Prostate gland (tissue), 2 donors: ENCODE data around the gene NR0B2. TPM values are rescaled to one million over a fixed set of nuclear protein-coding genes. Genes with fewer than 3 reads are reported as not detected.
"Not testable (repeated sequence)": the region's sequence is repeated elsewhere in the genome, so short reads cannot be mapped to it uniquely, and the experiment has no call there.

Experiments used
- DNase-seq: peaks from one replicate; pipeline ENCODE4 v3.0.0-alpha.2; 2019; ENCODE audit warnings: low spot score
- H3K27ac ChIP-seq, 2 donors: fragments of 200-600 bp; sonication (generic); 2 replicates each; pipeline ENCODE4 v1.5.1; 2017 to 2019
- H3K27me3 ChIP-seq: fragments of 200-600 bp; sonication (generic); replicated peaks from 2 replicates; pipeline ENCODE4 v1.5.1; 2019; ENCODE audit not compliant: insufficient read depth
- H3K36me3 ChIP-seq, 2 donors: fragments of 200-600 bp; sonication (generic); 1 replicate in 1 of 2; 2 replicates in 1 of 2; pipeline versions ENCODE4 v1.5.1 to v1.8.1; 2017 to 2019
- H3K4me1 ChIP-seq: fragments of 200-600 bp; sonication (generic); replicated peaks from 2 replicates; pipeline ENCODE4 v1.5.1; 2019
- H3K4me3 ChIP-seq, 2 donors: fragments of 200-600 bp; sonication (generic); 2 replicates each; pipeline ENCODE4 v1.5.1; 2017 to 2019
- H3K9me3 ChIP-seq: fragments of 200-600 bp; sonication (generic); 2 replicates; pipeline ENCODE4 v1.5.1; 2017
- CTCF ChIP-seq, 4 experiments: fragments of 200-600 bp in 2 of 4; fragments of 450-650 bp in 2 of 4; sonication (generic) in 2 of 4; IDR thresholded peaks; 1 replicate in 3 of 4; 2 replicates in 1 of 4; pipeline ENCODE4 v1.5.1; 2016 to 2019; ENCODE audit warnings: antibody characterized with exemption in 4 of 4, mild to moderate bottlenecking in 2 of 4, moderate library complexity in 2 of 4
- POLR2A ChIP-seq: fragments of 450-650 bp; IDR thresholded peaks from one replicate; pipeline ENCODE4 v1.6.1; 2016; ENCODE audit warnings: antibody characterized with exemption, mild to moderate bottlenecking
- POLR2AphosphoS5 ChIP-seq: sonication (generic); formaldehyde crosslinking; IDR thresholded peaks from one replicate; pipeline ENCODE4 v1.6.1; 2017; ENCODE audit warnings: antibody characterized with exemption
- WGBS: methylation state at CpG from one replicate; pipeline ENCODE4 v1.1.5; 2018; 5-methylcytosine and 5-hydroxymethylcytosine counted together
- intact Hi-C: fragments of 100-400 bp; cut with DNase I; formaldehyde crosslinking; loops from one replicate; pipeline ENCODE4 v1.14.2; 2022
- total RNA-seq, 2 donors: library from RNA; depleted of rRNA; stranded (reverse); fragments of >200 nt; gene quantifications; one replicate each; pipeline ENCODE4 v1.1.0, GENCODE V29; 2016

The NR0B2 gene
- total RNA-seq, 2 donors from 2014 or later = not detected

GRCh38 chr1:26951216-26951615, 37.4 kb upstream of the NR0B2 start:
- TF ChIP-seq POLR2A = no peak
- no peak for TF ChIP-seq CTCF (IDR thresholded peaks at IDR 0.05)
- no peak overlapping the region for H3K27ac ChIP-seq
- H3K9me3 ChIP-seq = no peaks in the 10 kb centered on the region
- intact Hi-C loops = no loop called here
- no peaks in the 10 kb centered on the region for H3K27me3 ChIP-seq
- WGBS = 97% methylated on average over 14 of the region's 14 CpGs
- H3K36me3 ChIP-seq = peaks cover 0 to 2% of the 10 kb centered on the region in 2 donors
- H3K4me1 ChIP-seq = no peaks in the 10 kb centered on the region
- no peak for DNase-seq
- H3K4me3 ChIP-seq = no peak overlapping the region

GRCh38 chr1:26950602-26951001, 36.8 kb upstream of the NR0B2 start:
- Histone ChIP-seq H3K27me3 (no peaks in the 10 kb centered on the region), H3K9me3 (no peaks in the 10 kb centered on the region), H3K4me3 (no peak overlapping the region), H3K4me1 (no peaks in the 10 kb centered on the region), H3K27ac (no peak overlapping the region), H3K36me3 (peaks cover 0 to 8% of the 10 kb centered on the region in 2 donors)
- no peak for TF ChIP-seq CTCF (IDR thresholded peaks at IDR 0.05)
- TF ChIP-seq POLR2AphosphoS5 = no peak
- TF ChIP-seq POLR2A = no peak
- no peak for DNase-seq
- WGBS = 72% methylated on average over 8 of the region's 8 CpGs
- intact Hi-C loops = no loop called here

GRCh38 chr1:26949926-26950319, 36.1 kb upstream of the NR0B2 start:
- no peak for DNase-seq
- H3K36me3 ChIP-seq = peaks cover 4 to 15% of the 10 kb centered on the region in 2 donors
- intact Hi-C loops = no loop called here
- no peaks in the 10 kb centered on the region for H3K9me3 ChIP-seq
- TF ChIP-seq CTCF (IDR thresholded peaks at IDR 0.05) (no peak), POLR2AphosphoS5 (no peak), POLR2A (no peak)
- 67% methylated on average over 3 of the region's 3 CpGs for WGBS
- H3K27me3 ChIP-seq = no peaks in the 10 kb centered on the region
- H3K4me3 ChIP-seq = no peak overlapping the region
- no peak overlapping the region for H3K27ac ChIP-seq
- H3K4me1 ChIP-seq = no peaks in the 10 kb centered on the region

- Histone ChIP-seq H3K36me3 (peaks cover 4 to 20% of the 10 kb centered on the region in 2 donors), H3K4me3 (no peak overlapping the region), H3K27me3 (no peaks in the 10 kb centered on the region), H3K27ac (no peak overlapping the region), H3K4me1 (no peaks in the 10 kb centered on the region), H3K9me3 (no peaks in the 10 kb centered on the region)
- WGBS = 60% methylated on average over 1 of the region's 1 CpG
- no peak for TF ChIP-seq POLR2AphosphoS5
- no peak for TF ChIP-seq CTCF (IDR thresholded peaks at IDR 0.05)
- TF ChIP-seq POLR2A = no peak
- no peak for DNase-seq
- intact Hi-C loops = no loop called here
Observed at GRCh38 chr1:26949266-26949925, 35.6 kb upstream of the NR0B2 start.

GRCh38 chr1:26948725-26949057, 34.9 kb upstream of the NR0B2 start:
- H3K36me3 ChIP-seq = peaks cover 5 to 23% of the 10 kb centered on the region in 2 donors
- WGBS = 92% methylated on average over 16 of the region's 16 CpGs
- DNase-seq, H3K4me1 ChIP-seq, intact Hi-C loops, H3K27ac ChIP-seq, H3K4me3 ChIP-seq, H3K27me3 ChIP-seq, H3K9me3 ChIP-seq: not testable (repeated sequence)
